ENCODE results near the gene LRRC32. TPM values are rescaled to one million over a fixed set of nuclear protein-coding genes. Genes with fewer than 3 reads are reported as not detected.

LRRC32 gene
- total RNA-seq, 1 experiment from 2014 or later: 0.46 TPM

DNA sequence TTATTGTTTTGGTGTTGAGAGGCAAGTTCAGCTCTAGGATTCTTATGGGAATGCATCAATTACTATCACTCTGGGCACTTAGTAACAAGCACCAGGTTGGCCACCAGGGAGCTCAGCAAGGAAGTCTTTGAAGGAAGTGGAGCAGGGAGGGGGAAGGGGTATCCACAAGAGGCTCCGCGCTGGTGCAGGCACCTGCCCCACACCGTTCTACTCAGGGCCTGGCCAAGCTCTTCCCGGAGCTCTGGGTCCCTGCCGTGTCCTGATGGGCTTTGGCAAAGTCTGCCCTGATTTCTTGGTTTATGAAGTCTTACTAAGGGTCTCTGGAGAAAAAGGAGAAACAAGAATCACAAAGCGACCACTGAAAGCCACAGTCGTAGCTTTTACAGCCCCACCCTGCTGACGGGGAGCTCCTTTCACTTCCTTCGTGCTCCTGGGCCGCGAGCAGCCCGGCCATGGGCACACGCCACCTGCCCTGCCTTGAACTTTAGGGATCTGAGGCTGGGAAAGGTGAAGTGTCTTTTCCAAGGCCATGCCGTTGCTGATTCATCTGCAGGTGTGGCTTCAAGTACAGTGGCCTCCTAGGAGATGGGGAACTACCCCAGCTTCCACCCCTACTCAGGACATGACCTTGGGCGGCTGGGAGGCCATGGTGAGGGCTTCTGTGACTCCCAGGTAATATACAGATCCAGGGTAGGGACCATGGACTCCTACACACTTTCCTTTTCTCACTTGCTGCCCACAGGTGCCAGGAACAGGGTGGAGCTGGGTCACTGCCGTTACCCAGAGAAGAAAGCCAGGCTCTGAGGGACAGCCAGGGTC lies 15.9 kb upstream of the LRRC32 start:
- DNase-seq: peak; percentile 60
- WGBS (ENCODE audit: extremely low coverage, insufficient read length, low lambda C conversion rate): no CpG with 5 or more reads among the region's 16 CpGs
- no peak overlapping the region for H3K4ac ChIP-seq (ENCODE audit: low read depth, low read length)

More for the DNA sequence above, 15.9 kb upstream of the LRRC32 start:
- Histone ChIP-seq H3K56ac (ENCODE audit: insufficient read length, low read depth, low read length) (no peak overlapping the region), H3K9ac (ENCODE audit: extremely low read depth, insufficient read length, low read length) (no peak overlapping the region), H3K14ac (ENCODE audit: insufficient read depth, low read length) (no peak overlapping the region; the same call in 1 of the 2 replicates), H3K79me1 (ENCODE audit: insufficient read depth, low read depth, low read length, poor library complexity, severe bottlenecking) (no peaks in the 10 kb centered on the region), H4K20me1 (ENCODE audit: control insufficient read depth, insufficient read depth, insufficient read length) (no peaks in the 10 kb centered on the region), H3K27ac (ENCODE audit: insufficient read length, low read depth, low read length) (no peak overlapping the region), H3K79me2 (ENCODE audit: insufficient read depth, low read length) (no peaks in the 10 kb centered on the region), H4K8ac (replicated peaks; ENCODE audit: insufficient read length, low read depth, low read length) (no peak overlapping the region), H3K4me2 (ENCODE audit: insufficient read depth, insufficient read length, low read length) (no peak overlapping the region), H3K18ac (ENCODE audit: insufficient read length, low read depth, low read length) (no peak overlapping the region), H2BK20ac (ENCODE audit: low read depth, low read length, poor library complexity, severe bottlenecking) (no peak overlapping the region), H3K4me1 (ENCODE audit: insufficient read depth, low read length) (peaks cover 3% of the 10 kb centered on the region; the same call in 1 of the 2 replicates), H2BK15ac (ENCODE audit: low read depth, low read length) (no peak overlapping the region), H3K23ac (ENCODE audit: insufficient read length, low read depth, low read length) (no peak overlapping the region), H3K9me3 (ENCODE audit: control insufficient read depth, low read depth, low read length) (no peaks in the 10 kb centered on the region), H3K27me3 (ENCODE audit: insufficient read depth, low read length) (no peaks in the 10 kb centered on the region; the same call in 1 of the 2 replicates), H3T11ph (ENCODE audit: low read length) (no peak overlapping the region), H4K91ac (ENCODE audit: insufficient read length, low read depth, low read length) (no peak overlapping the region), H2AFZ (ENCODE audit: low read length) (no peak overlapping the region), H2BK12ac (ENCODE audit: insufficient read length, low read depth, low read length) (no peak overlapping the region), H2BK5ac (ENCODE audit: insufficient read length, low read length) (no peak overlapping the region), H4K5ac (ENCODE audit: insufficient read length, low read depth, low read length) (no peak overlapping the region), H3K23me2 (ENCODE audit: insufficient read length, low read depth, low read length, poor library complexity, severe bottlenecking) (no peaks in the 10 kb centered on the region), H2BK120ac (ENCODE audit: low read depth, low read length, poor library complexity, severe bottlenecking) (no peak overlapping the region), H2AK5ac (ENCODE audit: insufficient read length, low read length) (no peak overlapping the region)
- Mint-ChIP-seq H3K4me1 (peaks cover 14 to 24% of the 10 kb centered on the region in 2 experiments), H3K9me3 (no peaks in the 10 kb centered on the region; a peak in 2 of 5 replicates), H3K36me3 (ENCODE audit: insufficient read depth in 1 of 3, low read depth in 3 of 3) (peaks cover 0 to 5% (median 4%) of the 10 kb centered on the region in 3 experiments; a peak in 2 of 7 replicates), H3K4me3 (peak overlapping the region in 1 of 2 experiments; percentile 13; a peak in 1 of 5 replicates), H3K27ac (no peak overlapping the region), H3K27me3 (ENCODE audit: low read depth) (peaks cover 20% of the 10 kb centered on the region)
- TF ChIP-seq, protein P1, sequence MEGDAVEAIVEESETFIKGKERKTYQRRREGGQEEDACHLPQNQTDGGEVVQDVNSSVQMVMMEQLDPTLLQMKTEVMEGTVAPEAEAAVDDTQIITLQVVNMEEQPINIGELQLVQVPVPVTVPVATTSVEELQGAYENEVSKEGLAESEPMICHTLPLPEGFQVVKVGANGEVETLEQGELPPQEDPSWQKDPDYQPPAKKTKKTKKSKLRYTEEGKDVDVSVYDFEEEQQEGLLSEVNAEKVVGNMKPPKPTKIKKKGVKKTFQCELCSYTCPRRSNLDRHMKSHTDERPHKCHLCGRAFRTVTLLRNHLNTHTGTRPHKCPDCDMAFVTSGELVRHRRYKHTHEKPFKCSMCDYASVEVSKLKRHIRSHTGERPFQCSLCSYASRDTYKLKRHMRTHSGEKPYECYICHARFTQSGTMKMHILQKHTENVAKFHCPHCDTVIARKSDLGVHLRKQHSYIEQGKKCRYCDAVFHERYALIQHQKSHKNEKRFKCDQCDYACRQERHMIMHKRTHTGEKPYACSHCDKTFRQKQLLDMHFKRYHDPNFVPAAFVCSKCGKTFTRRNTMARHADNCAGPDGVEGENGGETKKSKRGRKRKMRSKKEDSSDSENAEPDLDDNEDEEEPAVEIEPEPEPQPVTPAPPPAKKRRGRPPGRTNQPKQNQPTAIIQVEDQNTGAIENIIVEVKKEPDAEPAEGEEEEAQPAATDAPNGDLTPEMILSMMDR (conservative IDR thresholded peaks at IDR 0.05): peak; percentile 28; the same call in 2 of the 3 replicates

Data from H9 (cell line).